Left ventricle myocardium inferior (tissue), 1 donor: ENCODE results near the gene MAP9. TPM values are rescaled to one million over a fixed set of nuclear protein-coding genes. Genes with fewer than 3 reads are reported as not detected.

Experiments used
- DNase-seq: peaks from one replicate; pipeline ENCODE4 v3.0.0-alpha.2; 2020
- H3K27ac ChIP-seq: fragments of 200-600 bp; replicated peaks from 2 replicates; pipeline ENCODE4 v1.8.0; 2021
- H3K27me3 ChIP-seq: fragments of 200-600 bp; 2 replicates; pipeline ENCODE4 v1.8.0; 2021; ENCODE audit warnings: low read depth
- H3K36me3 ChIP-seq: fragments of 200-600 bp; 2 replicates; pipeline ENCODE4 v1.8.0; 2021
- H3K4me1 ChIP-seq: fragments of 200-600 bp; 2 replicates; pipeline ENCODE4 v1.8.0; 2021
- H3K4me3 ChIP-seq: fragments of 200-600 bp; 2 replicates; pipeline ENCODE4 v1.8.0; 2021; ENCODE audit warnings: mild to moderate bottlenecking, moderate library complexity
- H3K9me3 ChIP-seq: fragments of 200-600 bp; replicated peaks from 2 replicates; pipeline ENCODE4 v1.8.0; 2021
- CTCF ChIP-seq: fragments of 200-600 bp; IDR thresholded peaks from 2 replicates; pipeline ENCODE4 v1.8.0; 2021; ENCODE audit warnings: antibody characterized with exemption, mild to moderate bottlenecking, borderline replicate concordance
- intact Hi-C: fragments of 100-400 bp; cut with micrococcal nuclease; formaldehyde crosslinking; loops from one replicate; pipeline ENCODE4 v1.11.0; 2022
- total RNA-seq: library from RNA; stranded (reverse); fragmentation: NEBNext Ultra II Directional; extraction: Animal tissue kit (Norgen Biotek cat#: 25700); gene quantifications from one replicate; pipeline ENCODE4 v1.2.1, GENCODE V29; 2021
- donor health status: DM: no; HTN: yes; CAD: no; lungs with severe emphysema.

Gene MAP9
- total RNA-seq, 1 donor from 2014 or later = 6.6 TPM

- no peaks in the 10 kb centered on the region for H3K4me1 ChIP-seq
- H3K36me3 ChIP-seq = no peaks in the 10 kb centered on the region
- no peak overlapping the region for H3K27ac ChIP-seq
- no peak for TF ChIP-seq CTCF
- intact Hi-C loops = loop anchor here (10.0 kb wide), 1 partner anchor 384 kb away; no protein-coding TSS in a partner anchor
- H3K9me3 ChIP-seq = no peaks in the 10 kb centered on the region
- H3K4me3 ChIP-seq = no peak overlapping the region
- peaks cover 8% of the 10 kb centered on the region for H3K27me3 ChIP-seq
- DNase-seq = no peak
These were observed 24.1 kb upstream of the MAP9 start for GRCh38 chr4:155400893-155401292.

GRCh38 chr4:155399974-155400697 lies 23.4 kb upstream of the MAP9 start:
- Histone ChIP-seq H3K27me3 (peaks cover 8% of the 10 kb centered on the region), H3K9me3 (no peaks in the 10 kb centered on the region), H3K4me1 (no peaks in the 10 kb centered on the region), H3K36me3 (no peaks in the 10 kb centered on the region), H3K4me3 (no peak overlapping the region), H3K27ac (no peak overlapping the region)
- intact Hi-C loops = loop anchor here (10.0 kb wide), 1 partner anchor 385 kb away; no protein-coding TSS in a partner anchor
- TF ChIP-seq CTCF = no peak
- DNase-seq = no peak

GRCh38 chr4:155392481-155393184 lies 15.9 kb upstream of the MAP9 start:
- Histone ChIP-seq H3K4me1 (no peaks in the 10 kb centered on the region), H3K4me3 (no peak overlapping the region), H3K36me3 (no peaks in the 10 kb centered on the region), H3K27me3 (peaks cover 14% of the 10 kb centered on the region), H3K27ac (no peak overlapping the region), H3K9me3 (no peaks in the 10 kb centered on the region)
- TF ChIP-seq CTCF = no peak
- intact Hi-C loops = no loop called here
- no peak for DNase-seq

GRCh38 chr4:155391932-155392331 lies 15.2 kb upstream of the MAP9 start:
- Histone ChIP-seq H3K27ac (no peak overlapping the region), H3K4me3 (no peak overlapping the region), H3K36me3 (no peaks in the 10 kb centered on the region), H3K9me3 (no peaks in the 10 kb centered on the region), H3K4me1 (no peaks in the 10 kb centered on the region), H3K27me3 (peaks cover 12% of the 10 kb centered on the region)
- DNase-seq = no peak
- intact Hi-C loops = no loop called here
- no peak for TF ChIP-seq CTCF

- peaks cover 12% of the 10 kb centered on the region for H3K27me3 ChIP-seq
- no peak for DNase-seq
- intact Hi-C loops = no loop called here
- no peak overlapping the region for H3K4me3 ChIP-seq
- TF ChIP-seq CTCF = no peak
- H3K4me1 ChIP-seq = no peaks in the 10 kb centered on the region
- H3K36me3 ChIP-seq = no peaks in the 10 kb centered on the region
- H3K27ac ChIP-seq = no peak overlapping the region
- no peaks in the 10 kb centered on the region for H3K9me3 ChIP-seq
These were observed 11.4 kb upstream of the MAP9 start for GRCh38 chr4:155388162-155388561.
